SK-N-SH (cell line): ENCODE data around the gene LSM3. TPM values are rescaled to one million over a fixed set of nuclear protein-coding genes. Genes with fewer than 3 reads are reported as not detected.

Experiments
- CTCF ChIA-PET: fragments of 300-600, 350-600 bp; formaldehyde crosslinking; extraction: SDS; loops from one replicate; lab custom pipeline; 2021; lab: Yijun Ruan, JAX
- POLR2A ChIA-PET: fragments of 350-600 bp; sonication (Branson Sonifier 250); formaldehyde crosslinking; extraction: SDS; loops from one replicate; lab custom pipeline; 2020; ENCODE audit warnings: antibody characterized with exemption, inconsistent platforms; lab: Yijun Ruan, JAX
- DNase-seq: peaks from one replicate; pipeline ENCODE4 v3.0.0; 2012
- H2AFZ ChIP-seq: fragments of 200-600 bp; sonication (generic); 2 replicates; pipeline ENCODE4 v1.8.1; 2016; ENCODE audit warnings: antibody characterized with exemption, mild to moderate bottlenecking, low read depth
- H3F3A ChIP-seq: fragments of 200-600 bp; sonication (generic); replicated peaks from 2 replicates; pipeline ENCODE3; 2016; ENCODE audit warnings: antibody characterized with exemption, mild to moderate bottlenecking; ENCODE audit not compliant: insufficient read depth
- H3K27ac ChIP-seq, 2 experiments: fragments of 200-500 bp in 1 of 2; fragments of 200-600 bp in 1 of 2; sonication (Bioruptor generic) in 1 of 2; sonication (generic), shearing (Covaris generic) in 1 of 2; 2 replicates each; pipeline versions ENCODE4 v1.5.1 to v1.6.1; 2014 to 2016; ENCODE audit warnings: low read depth in 2 of 2, inconsistent platforms in 1 of 2, low read length in 1 of 2, mild to moderate bottlenecking in 1 of 2, mixed read lengths in 1 of 2
- H3K27me3 ChIP-seq: fragments of 200-600 bp; sonication (generic), shearing (Covaris generic); 2 replicates; pipeline ENCODE4 v1.6.1; 2016; ENCODE audit warnings: mixed run types; ENCODE audit not compliant: insufficient read depth
- H3K36me3 ChIP-seq, 2 experiments: fragments of 200-500 bp in 1 of 2; fragments of 200-600 bp in 1 of 2; sonication (Bioruptor generic) in 1 of 2; sonication (generic) in 1 of 2; replicated peaks in 1 of 2; 2 replicates each; pipeline versions ENCODE3 to v1.5.1; 2014 to 2016; ENCODE audit warnings: low read length in 1 of 2, mild to moderate bottlenecking in 1 of 2; ENCODE audit not compliant: insufficient read depth in 2 of 2, control insufficient read depth in 1 of 2
- H3K4me1 ChIP-seq, 2 experiments: fragments of 200-500 bp in 1 of 2; fragments of 200-600 bp in 1 of 2; sonication (Bioruptor generic) in 1 of 2; sonication (generic), shearing (Covaris generic) in 1 of 2; 2 replicates each; pipeline versions ENCODE4 v1.5.1 to v1.6.1; 2014 to 2016; ENCODE audit warnings: low read depth in 1 of 2, low read length in 1 of 2, mixed run types in 1 of 2; ENCODE audit not compliant: insufficient read depth in 2 of 2, control insufficient read depth in 1 of 2
- H3K4me2 ChIP-seq: fragments of 200-600 bp; sonication (generic), shearing (Covaris generic); 2 replicates; pipeline ENCODE4 v1.6.1; 2017; ENCODE audit warnings: mixed run types
- H3K4me3 ChIP-seq, 2 experiments: fragments of 200-500 bp in 1 of 2; fragments of 200-600 bp in 1 of 2; sonication (Bioruptor generic) in 1 of 2; sonication (generic), shearing (Covaris generic) in 1 of 2; 2 replicates each; pipeline versions ENCODE4 v1.5.1 to v1.8.1; 2014 to 2016; ENCODE audit warnings: low read depth in 2 of 2, inconsistent platforms in 1 of 2, low read length in 1 of 2, mild to moderate bottlenecking in 1 of 2, mixed read lengths in 1 of 2, moderate library complexity in 1 of 2
- H3K79me2 ChIP-seq: fragments of 200-600 bp; sonication (generic); 2 replicates; pipeline ENCODE4 v1.8.1; 2017; ENCODE audit warnings: mild to moderate bottlenecking; ENCODE audit not compliant: insufficient read depth
- H3K9ac ChIP-seq: fragments of 200-600 bp; sonication (generic); 2 replicates; pipeline ENCODE4 v1.6.1; 2017; ENCODE audit warnings: mixed run types
- H3K9me2 ChIP-seq: fragments of 200-600 bp; sonication (generic); 2 replicates; pipeline ENCODE4 v1.6.1; 2017; ENCODE audit warnings: mixed run types
- H3K9me3 ChIP-seq: fragments of 200-600 bp; sonication (generic); 2 replicates; pipeline ENCODE4 v1.6.1; 2017; ENCODE audit warnings: mixed run types, mild to moderate bottlenecking, moderate library complexity
- H4K20me1 ChIP-seq: fragments of 200-600 bp; sonication (generic); 2 replicates; pipeline ENCODE4 v1.6.1; 2017; ENCODE audit warnings: mild to moderate bottlenecking, mixed run types; ENCODE audit not compliant: insufficient read depth
- CHD2 ChIP-seq: fragments of 150-350 bp; IDR thresholded peaks from 2 replicates; pipeline ENCODE4 v1.6.1; 2018; ENCODE audit warnings: low read length; ENCODE audit not compliant: partially characterized antibody
- FOXJ3 ChIP-seq: sonication (generic); formaldehyde crosslinking; IDR thresholded peaks from 2 replicates; pipeline ENCODE4 v1.5.1; 2020; ENCODE audit warnings: mild to moderate bottlenecking, missing genetic modification reagents
- FOXM1 ChIP-seq: IDR thresholded peaks from 2 replicates; pipeline ENCODE4 v1.4.0; 2012; ENCODE audit warnings: low read depth, mild to moderate bottlenecking
- GABPA ChIP-seq: IDR thresholded peaks from 2 replicates; pipeline ENCODE4 v1.4.0; 2012; ENCODE audit warnings: low read depth, mild to moderate bottlenecking
- GATA2 ChIP-seq: sonication (generic); formaldehyde crosslinking; IDR thresholded peaks from 2 replicates; pipeline ENCODE4 v1.5.0; 2020; ENCODE audit warnings: mild to moderate bottlenecking, missing genetic modification reagents
- IRF3 ChIP-seq: fragments of 150-350 bp; IDR thresholded peaks from 2 replicates; pipeline ENCODE4 v1.6.1; 2016; ENCODE audit warnings: mild to moderate bottlenecking, low read depth, low read length
- JUND ChIP-seq: IDR thresholded peaks from 2 replicates; pipeline ENCODE4 v1.4.0; 2012
- MAX ChIP-seq: IDR thresholded peaks from 2 replicates; pipeline ENCODE4 v1.4.0; 2012; ENCODE audit warnings: low read depth
- MEF2A ChIP-seq: IDR thresholded peaks from 2 replicates; pipeline ENCODE4 v1.4.0; 2012; ENCODE audit warnings: low read depth, borderline replicate concordance
- MXI1 ChIP-seq: IDR thresholded peaks from 2 replicates; pipeline ENCODE4 v1.6.1; 2012; ENCODE audit warnings: mild to moderate bottlenecking, low read depth, low read length, improper control_type of control experiment
- NRF1 ChIP-seq: IDR thresholded peaks from 2 replicates; pipeline ENCODE4 v1.6.1; 2012; ENCODE audit warnings: low read depth, mild to moderate bottlenecking, low read length
- PBX3 ChIP-seq: IDR thresholded peaks from 2 replicates; pipeline ENCODE4; 2012
- POLR2AphosphoS5 ChIP-seq: IDR thresholded peaks from 2 replicates; pipeline ENCODE4 v1.6.1; 2012; ENCODE audit warnings: low read depth, low read length
- RFX5 ChIP-seq: IDR thresholded peaks from 2 replicates; pipeline ENCODE4 v1.6.1; 2012; ENCODE audit warnings: mild to moderate bottlenecking, improper control_type of control experiment, low read length
- SIN3A ChIP-seq: IDR thresholded peaks from 2 replicates; pipeline ENCODE4 v1.6.1; 2012; ENCODE audit warnings: low read depth, mild to moderate bottlenecking, low read length, moderate library complexity, borderline replicate concordance
- TEAD4 ChIP-seq: IDR thresholded peaks from 2 replicates; pipeline ENCODE4 v1.4.0; 2012; ENCODE audit warnings: mild to moderate bottlenecking, borderline replicate concordance; ENCODE audit not compliant: insufficient read depth
- USF1 ChIP-seq: IDR thresholded peaks from 2 replicates; pipeline ENCODE4 v1.4.0; 2012; ENCODE audit warnings: low read depth, borderline replicate concordance
- YY1 ChIP-seq: IDR thresholded peaks from 2 replicates; pipeline ENCODE4 v1.4.0; 2012; ENCODE audit warnings: low read depth, mild to moderate bottlenecking
- ZBTB33 ChIP-seq: IDR thresholded peaks from 2 replicates; pipeline ENCODE4 v1.4.0; 2012; ENCODE audit warnings: low read depth, borderline replicate concordance
- WGBS: methylation state at CpG from one replicate; pipeline ENCODE4 v1.1.6; 2017; ENCODE audit warnings: low lambda C conversion rate; 5-methylcytosine and 5-hydroxymethylcytosine counted together
- polyA plus RNA-seq, 3 experiments: library from polyadenylated mRNA; depleted of rRNA; stranded (reverse); fragments of >200 nt; gene quantifications; 2 replicates each; pipeline ENCODE4 v1.2.3, GENCODE V29; 2012

LSM3 gene
- polyA plus RNA-seq, 1 of the 3 experiments (the other 2 are of a cell fraction), result 5.1 TPM

- H3K4me2 ChIP-seq, result no peak overlapping the region
- peaks cover 26 to 89% of the 10 kb centered on the region in 2 experiments for H3K36me3 ChIP-seq
- TF ChIP-seq GABPA (no peak), ZBTB33 (no peak)
- no peaks in the 10 kb centered on the region for H3K9me3 ChIP-seq
- no peak overlapping the region for H2AFZ ChIP-seq
- CTCF ChIA-PET, result interaction anchor here (1.3 kb wide), 1 partner anchor 9 kb away, joined by 6 read pairs; no protein-coding TSS in a partner anchor
- no peaks in the 10 kb centered on the region for H3K27me3 ChIP-seq
- H3K9me2 ChIP-seq, result no peaks in the 10 kb centered on the region
- no peak overlapping the region for H3K4me3 ChIP-seq
- H4K20me1 ChIP-seq, result no peaks in the 10 kb centered on the region
- H3K4me1 ChIP-seq, result no peaks in the 10 kb centered on the region; a peak in 2 of 4 replicates
- H3K79me2 ChIP-seq, result no peaks in the 10 kb centered on the region; the same call in 1 of the 2 replicates
- POLR2A ChIA-PET, result no interaction called here
- H3K27ac ChIP-seq, result no peak overlapping the region; a peak in 1 of 4 replicates
- peaks cover 11% of the 10 kb centered on the region for H3F3A ChIP-seq
- WGBS, result 84% methylated on average over 3 of the region's 3 CpGs
- DNase-seq, result no peak
- no peak overlapping the region for H3K9ac ChIP-seq
Measured at GRCh38 chr3:14137445-14137844, 41.2 kb upstream of the LSM3 start.

- no peak overlapping the region for H3K9ac ChIP-seq
- H4K20me1 ChIP-seq, result no peaks in the 10 kb centered on the region
- DNase-seq, result no peak
- no peak overlapping the region for H3K4me2 ChIP-seq
- peaks cover 0 to 8% of the 10 kb centered on the region in 2 experiments for H3K4me1 ChIP-seq
- H3K4me3 ChIP-seq, result no peak overlapping the region
- H3K27ac ChIP-seq, result no peak overlapping the region
- H3K79me2 ChIP-seq, result no peaks in the 10 kb centered on the region; the same call in 1 of the 2 replicates
- ChIA-PET CTCF (interaction anchor here (1.3 kb wide), 1 partner anchor 8 kb away, joined by 6 read pairs; no protein-coding TSS in a partner anchor), POLR2A (interaction anchor here (0.7 kb wide), 1 partner anchor 73 kb away, joined by 3 read pairs; no protein-coding TSS in a partner anchor)
- peaks cover 20% of the 10 kb centered on the region for H3F3A ChIP-seq
- no peak for TF ChIP-seq MAX
- no peak for TF ChIP-seq YY1
- no peak for TF ChIP-seq POLR2AphosphoS5
- TF ChIP-seq MXI1, result no peak
- TF ChIP-seq CHD2, result no peak
- TF ChIP-seq GABPA, result no peak
- no peak for TF ChIP-seq GATA2 (CRISPR knock-in tag)
- TF ChIP-seq FOXJ3, result no peak
- no peak for TF ChIP-seq JUND
- no peak for TF ChIP-seq SIN3A
- no peak for TF ChIP-seq RFX5
- no peak for TF ChIP-seq PBX3
- TF ChIP-seq IRF3, result no peak
- no peak for TF ChIP-seq TEAD4
- TF ChIP-seq MEF2A, result no peak
- TF ChIP-seq NRF1, result no peak
- no peak for TF ChIP-seq FOXM1
- TF ChIP-seq USF1, result no peak
- no peaks in the 10 kb centered on the region for H3K27me3 ChIP-seq
- H2AFZ ChIP-seq, result no peak overlapping the region
- peaks cover 19 to 84% of the 10 kb centered on the region in 2 experiments for H3K36me3 ChIP-seq
- H3K9me3 ChIP-seq, result no peaks in the 10 kb centered on the region
- no peaks in the 10 kb centered on the region for H3K9me2 ChIP-seq
- WGBS, result 91% methylated on average over 16 of the region's 16 CpGs
Measured at GRCh38 chr3:14138109-14138877, 40.3 kb upstream of the LSM3 start.
